Gastrocnemius medialis (tissue), 4 donors: ENCODE data around the gene WDFY2. TPM values are rescaled to one million over a fixed set of nuclear protein-coding genes. Genes with fewer than 3 reads are reported as not detected.

Experiments
- ATAC-seq, 2 donors: fragments of 150-250 bp; one replicate each; pipeline ENCODE4 v1.9.1; 2016
- DNase-seq, 2 donors: peaks; one replicate each; pipeline ENCODE4 v3.0.0-alpha.2; 2019
- H3K27ac ChIP-seq, 4 donors: fragments of 200-600 bp; sonication (generic); 1 replicate in 1 of 4; 2 replicates in 3 of 4; pipeline ENCODE4 v1.5.1; 2016 to 2018; ENCODE audit warnings: mild to moderate bottlenecking in 2 of 4, moderate library complexity in 1 of 4
- H3K27me3 ChIP-seq, 3 donors: fragments of 200-600 bp; sonication (generic) in 2 of 3; 1 replicate in 1 of 3; 2 replicates in 2 of 3; pipeline versions ENCODE4 v1.5.1 to v1.6.0; 2016 to 2019; ENCODE audit warnings: mild to moderate bottlenecking in 1 of 3, moderate library complexity in 1 of 3
- H3K36me3 ChIP-seq, 2 donors: fragments of 200-600 bp; sonication (generic) in 1 of 2; one replicate each; pipeline ENCODE4 v1.5.1; 2017 to 2018
- H3K4me1 ChIP-seq, 2 donors: fragments of 200-600 bp; sonication (generic) in 1 of 2; one replicate each; pipeline ENCODE4 v1.5.1; 2016 to 2017; ENCODE audit warnings: mild to moderate bottlenecking in 2 of 2
- H3K4me3 ChIP-seq, 4 donors: fragments of 200-600 bp; sonication (generic) in 3 of 4; 1 replicate in 1 of 4; 2 replicates in 3 of 4; pipeline ENCODE4 v1.5.1; 2016 to 2019; ENCODE audit warnings: mild to moderate bottlenecking in 2 of 4
- H3K9me3 ChIP-seq, 3 donors: fragments of 200-600 bp; sonication (generic) in 2 of 3; 1 replicate in 1 of 3; 2 replicates in 2 of 3; pipeline ENCODE4 v1.5.1; 2016 to 2019
- CTCF ChIP-seq, 5 experiments: fragments of 450-650 bp in 3 of 5; fragments of 200-600 bp in 2 of 5; sonication (generic) in 2 of 5; IDR thresholded peaks in 4 of 5; conservative IDR thresholded peaks in 1 of 5; 1 replicate in 4 of 5; 2 replicates in 1 of 5; pipeline ENCODE4 v1.5.1; 2016 to 2019; ENCODE audit warnings: antibody characterized with exemption in 5 of 5, mild to moderate bottlenecking in 3 of 5, moderate library complexity in 3 of 5
- POLR2A ChIP-seq, 2 donors: fragments of 450-650 bp; IDR thresholded peaks; one replicate each; pipeline ENCODE4 v1.6.1; 2017; ENCODE audit warnings: antibody characterized with exemption in 2 of 2, mild to moderate bottlenecking in 2 of 2, moderate library complexity in 2 of 2
- in situ Hi-C, 4 donors: fragments of 200-750 bp; cut with MboI; loops; one replicate each; pipeline versions ENCODE4 v1.15.0 to v1.8.0; 2017; ENCODE audit warnings: low sequenced_read_pairs in 4 of 4
- intact Hi-C: fragments of 100-400 bp; cut with DNase I; formaldehyde crosslinking; loops from one replicate; pipeline ENCODE4 v1.15.1; 2023; ENCODE audit warnings: low total_unique reads
- total RNA-seq, 4 donors: library from RNA; depleted of rRNA; stranded (reverse); fragments of >200 nt; gene quantifications; one replicate each; pipeline versions ENCODE4 v1.1.0 to v1.2.3, GENCODE V29; 2016

WDFY2 gene
- total RNA-seq, 4 donors from 2014 or later: 0.98 to 2.8 (median 1.7) TPM

- Histone ChIP-seq H3K9me3 (no peaks in the 10 kb centered on the region), H3K27ac (peak overlapping the region in 1 of 4 donors; percentile 70), H3K4me1 (peaks cover 11 to 17% of the 10 kb centered on the region in 2 donors), H3K27me3 (no peaks in the 10 kb centered on the region), H3K4me3 (no peak overlapping the region), H3K36me3 (peaks cover 0 to 4% of the 10 kb centered on the region in 2 donors)
- in situ Hi-C loops (no loop called here), intact Hi-C loops (no loop called here)
- ATAC-seq (no peak), DNase-seq (no peak)
- TF ChIP-seq CTCF (IDR thresholded peaks at IDR 0.05 in 4 of 5, conservative IDR thresholded peaks at IDR 0.05 in 1 of 5) (no peak), POLR2A (IDR thresholded peaks at IDR 0.05) (no peak)
Measured at GRCh38 chr13:51771418-51772104, 187.3 kb downstream of the WDFY2 start.

- in situ Hi-C loops: no loop called here
- Histone ChIP-seq H3K9me3 (no peaks in the 10 kb centered on the region), H3K27ac (no peak overlapping the region), H3K4me1 (peaks cover 11 to 17% of the 10 kb centered on the region in 2 donors), H3K4me3 (no peak overlapping the region), H3K36me3 (peaks cover 0 to 4% of the 10 kb centered on the region in 2 donors), H3K27me3 (no peaks in the 10 kb centered on the region)
- ATAC-seq (no peak), DNase-seq (no peak)
- no peak for TF ChIP-seq CTCF (IDR thresholded peaks at IDR 0.05 in 4 of 5, conservative IDR thresholded peaks at IDR 0.05 in 1 of 5)
- TF ChIP-seq POLR2A (IDR thresholded peaks at IDR 0.05): no peak
- intact Hi-C loops: no loop called here
Measured at GRCh38 chr13:51772105-51772455, 187.8 kb downstream of the WDFY2 start.

DNA sequence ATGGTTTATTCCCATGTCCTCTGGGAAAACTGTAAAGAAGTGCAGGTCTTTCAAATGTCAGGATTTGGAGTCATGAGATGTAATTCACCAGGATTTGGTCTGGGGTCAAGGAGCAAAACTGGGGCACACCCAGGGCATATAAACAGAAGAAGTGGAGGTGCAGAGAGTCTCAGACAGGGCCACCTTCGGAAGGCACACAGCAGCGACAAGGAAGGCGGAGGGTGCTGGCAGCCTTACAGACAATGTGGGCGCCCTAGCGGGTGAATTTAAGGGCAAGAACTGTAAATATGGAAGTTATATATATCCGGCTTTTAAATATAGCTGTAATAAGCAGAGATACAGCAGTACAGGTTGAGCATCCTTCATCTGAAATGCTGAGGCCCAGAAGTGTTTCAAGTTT is 188.5 kb downstream of the WDFY2 start:
- in situ Hi-C loops: no loop called here
- DNase-seq (no peak), ATAC-seq (no peak)
- peaks cover 0 to 4% of the 10 kb centered on the region in 2 donors for H3K36me3 ChIP-seq
- TF ChIP-seq POLR2A (IDR thresholded peaks at IDR 0.05) (no peak), CTCF (IDR thresholded peaks at IDR 0.05 in 4 of 5, conservative IDR thresholded peaks at IDR 0.05 in 1 of 5) (no peak)
- no peaks in the 10 kb centered on the region for H3K27me3 ChIP-seq
- H3K27ac ChIP-seq: no peak overlapping the region
- no peaks in the 10 kb centered on the region for H3K9me3 ChIP-seq
- intact Hi-C loops: no loop called here
- no peak overlapping the region for H3K4me3 ChIP-seq
- H3K4me1 ChIP-seq: peaks cover 11 to 17% of the 10 kb centered on the region in 2 donors

GRCh38 chr13:51773515-51773914 is 189.3 kb downstream of the WDFY2 start:
- ATAC-seq: no peak
- intact Hi-C loops: no loop called here
- Histone ChIP-seq H3K4me3 (no peak overlapping the region), H3K36me3 (peaks cover 0 to 4% of the 10 kb centered on the region in 2 donors), H3K27ac (no peak overlapping the region), H3K4me1 (peaks cover 15 to 17% of the 10 kb centered on the region in 2 donors), H3K9me3 (no peaks in the 10 kb centered on the region), H3K27me3 (no peaks in the 10 kb centered on the region)
- no peak for DNase-seq
- in situ Hi-C loops: no loop called here
- TF ChIP-seq POLR2A (IDR thresholded peaks at IDR 0.05) (no peak), CTCF (IDR thresholded peaks at IDR 0.05 in 4 of 5, conservative IDR thresholded peaks at IDR 0.05 in 1 of 5) (no peak)

DNA sequence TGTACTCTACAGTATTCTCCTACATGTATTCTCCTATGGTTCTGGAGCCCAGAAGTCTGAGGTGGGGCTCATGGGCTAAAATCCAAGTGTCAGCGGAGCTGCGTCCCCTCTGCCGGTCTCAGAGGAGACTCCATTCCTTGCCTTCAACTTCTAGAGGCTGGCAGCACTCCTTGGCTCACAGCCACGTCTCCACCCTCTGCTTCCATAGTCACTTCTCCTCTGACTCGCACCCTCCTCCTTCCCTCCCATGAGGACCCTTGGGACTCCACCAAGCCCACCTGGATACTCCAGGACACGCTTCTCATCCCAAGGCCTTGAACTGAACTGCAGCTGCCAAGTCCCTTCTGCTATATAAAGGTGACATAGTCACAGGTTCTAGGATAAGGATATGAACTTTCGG is 191.9 kb downstream of the WDFY2 start:
- peaks cover 0 to 4% of the 10 kb centered on the region in 2 donors for H3K4me1 ChIP-seq

More for the DNA sequence above, 191.9 kb downstream of the WDFY2 start:
- Histone ChIP-seq H3K36me3 (peaks cover 0 to 4% of the 10 kb centered on the region in 2 donors), H3K27me3 (no peaks in the 10 kb centered on the region), H3K4me3 (no peak overlapping the region), H3K9me3 (no peaks in the 10 kb centered on the region), H3K27ac (no peak overlapping the region)
- in situ Hi-C loops: no loop called here
- intact Hi-C loops: no loop called here
- no peak for ATAC-seq
- DNase-seq: no peak
- no peak for TF ChIP-seq POLR2A (IDR thresholded peaks at IDR 0.05)
- TF ChIP-seq CTCF (IDR thresholded peaks at IDR 0.05 in 4 of 5, conservative IDR thresholded peaks at IDR 0.05 in 1 of 5): no peak
